AG09309 (cell line): ENCODE results near the gene LRRC4C.

Experiments
- DNase-seq: peaks from one replicate; pipeline ENCODE4 v3.0.0-alpha.2; 2010; ENCODE audit warnings: low read depth
- H3K4me3 ChIP-seq: 2 replicates; pipeline ENCODE4 v1.5.1; 2011; ENCODE audit warnings: mild to moderate bottlenecking, low read depth, low read length, moderate library complexity; ENCODE audit not compliant: control insufficient read depth
- TF ChIP-seq, protein P1 (sequence below): IDR thresholded peaks from 2 replicates; pipeline ENCODE4 v1.5.1; 2011; ENCODE audit warnings: mild to moderate bottlenecking, low read depth, low read length, inconsistent platforms; ENCODE audit not compliant: insufficient read depth, control insufficient read depth; ENCODE audit errors: missing control alignments

Gene LRRC4C

GRCh38 chr11:40403321-40403720 lies 1056.1 kb downstream of the LRRC4C start:
- DNase-seq, result no peak
- TF ChIP-seq, protein P1, sequence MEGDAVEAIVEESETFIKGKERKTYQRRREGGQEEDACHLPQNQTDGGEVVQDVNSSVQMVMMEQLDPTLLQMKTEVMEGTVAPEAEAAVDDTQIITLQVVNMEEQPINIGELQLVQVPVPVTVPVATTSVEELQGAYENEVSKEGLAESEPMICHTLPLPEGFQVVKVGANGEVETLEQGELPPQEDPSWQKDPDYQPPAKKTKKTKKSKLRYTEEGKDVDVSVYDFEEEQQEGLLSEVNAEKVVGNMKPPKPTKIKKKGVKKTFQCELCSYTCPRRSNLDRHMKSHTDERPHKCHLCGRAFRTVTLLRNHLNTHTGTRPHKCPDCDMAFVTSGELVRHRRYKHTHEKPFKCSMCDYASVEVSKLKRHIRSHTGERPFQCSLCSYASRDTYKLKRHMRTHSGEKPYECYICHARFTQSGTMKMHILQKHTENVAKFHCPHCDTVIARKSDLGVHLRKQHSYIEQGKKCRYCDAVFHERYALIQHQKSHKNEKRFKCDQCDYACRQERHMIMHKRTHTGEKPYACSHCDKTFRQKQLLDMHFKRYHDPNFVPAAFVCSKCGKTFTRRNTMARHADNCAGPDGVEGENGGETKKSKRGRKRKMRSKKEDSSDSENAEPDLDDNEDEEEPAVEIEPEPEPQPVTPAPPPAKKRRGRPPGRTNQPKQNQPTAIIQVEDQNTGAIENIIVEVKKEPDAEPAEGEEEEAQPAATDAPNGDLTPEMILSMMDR, result no peak
- H3K4me3 ChIP-seq, result no peak overlapping the region

DNA sequence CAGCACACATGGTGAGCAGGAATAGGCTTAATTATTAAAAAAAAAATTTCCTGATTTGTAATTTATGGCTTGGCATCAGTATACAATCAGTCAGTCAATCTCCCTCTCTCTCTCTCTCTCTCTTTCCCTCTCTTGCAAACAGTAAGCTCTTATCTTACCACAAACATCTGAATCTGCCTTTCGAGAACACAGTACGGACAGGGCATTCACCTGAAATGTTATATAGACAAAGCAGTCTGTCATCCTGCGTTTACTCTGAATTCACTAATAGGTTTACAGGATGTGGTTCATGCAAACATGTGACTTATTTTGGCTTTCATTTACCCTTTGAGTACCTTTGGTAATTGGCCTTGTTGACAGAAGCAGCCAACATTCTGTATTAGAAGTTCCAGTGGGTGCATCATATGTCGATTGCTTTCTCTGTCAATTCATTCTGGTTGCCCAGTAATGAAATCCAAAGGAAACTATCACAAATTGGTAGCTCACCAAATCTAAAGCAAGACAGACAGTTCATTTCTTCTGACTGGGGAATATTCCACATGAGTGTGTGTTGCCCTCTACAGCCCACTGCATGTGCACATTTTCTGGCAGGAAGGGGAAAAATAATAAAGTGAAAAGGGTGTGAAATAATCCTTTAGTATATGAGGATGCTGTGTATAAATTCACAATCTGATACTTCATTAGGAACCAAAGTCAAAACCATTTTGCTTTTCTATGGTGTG lies 1058.2 kb downstream of the LRRC4C start:
- no peak overlapping the region for H3K4me3 ChIP-seq
- TF ChIP-seq, protein P1, result no peak
- no peak for DNase-seq

DNA sequence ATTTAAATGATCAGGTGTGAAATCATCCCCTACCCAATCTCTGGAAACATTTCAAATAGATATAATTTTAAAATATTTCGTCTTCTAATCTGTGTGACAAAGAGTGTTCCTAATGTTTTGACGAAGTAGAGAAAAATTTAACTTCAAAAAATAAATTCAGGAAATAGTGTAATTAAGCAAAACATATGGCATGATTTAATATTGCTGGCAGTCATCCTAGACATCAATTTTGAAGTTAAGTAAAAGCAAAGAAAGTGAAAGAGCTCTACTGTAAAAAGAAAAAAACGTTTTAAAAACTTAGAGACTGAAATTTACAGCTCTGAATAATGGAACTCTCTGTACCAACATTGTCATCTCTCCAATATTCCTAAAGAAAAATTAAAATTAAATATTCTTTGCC lies 1062.3 kb downstream of the LRRC4C start:
- TF ChIP-seq, protein P1, result no peak
- DNase-seq, result no peak
- H3K4me3 ChIP-seq, result no peak overlapping the region

DNA sequence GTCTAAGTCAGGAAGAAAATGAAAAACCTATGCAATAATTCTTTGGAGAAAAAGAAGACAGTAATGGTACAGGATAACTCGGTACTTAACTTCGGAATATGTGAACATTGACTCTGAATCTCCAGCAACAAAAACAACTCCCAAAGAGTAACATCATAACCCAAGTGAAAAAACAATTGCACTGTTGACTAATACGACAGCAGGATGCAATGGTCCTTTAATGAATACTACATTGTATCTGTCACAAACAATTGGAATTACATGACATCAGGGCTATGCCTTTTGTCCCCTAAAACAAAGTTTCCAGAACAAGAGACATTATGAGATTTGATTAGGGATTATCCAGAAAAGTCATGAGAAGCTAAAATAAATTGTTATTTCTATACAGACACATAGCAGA lies 1065.9 kb downstream of the LRRC4C start:
- no peak overlapping the region for H3K4me3 ChIP-seq
- DNase-seq, result no peak
- TF ChIP-seq, protein P1, result no peak

- no peak for DNase-seq
- TF ChIP-seq, protein P1, result no peak
- no peak overlapping the region for H3K4me3 ChIP-seq
These were observed 1067.8 kb downstream of the LRRC4C start for GRCh38 chr11:40391679-40392078.

- DNase-seq, result no peak
- TF ChIP-seq, protein P1, result no peak
- no peak overlapping the region for H3K4me3 ChIP-seq
These were observed 1071.2 kb downstream of the LRRC4C start for GRCh38 chr11:40388097-40388818.
